Fibroblast of skin of left quadriceps (primary cell): Measurements from ENCODE around the gene ZNF716.
"Not testable (repeated sequence)": the region's sequence is repeated elsewhere in the genome, so short reads cannot be mapped to it uniquely, and the experiment has no call there.

Experiments used
- DNase-seq, 2 experiments: peaks; one replicate each; pipeline ENCODE4 v3.0.0-alpha.2; 2013; ENCODE audit warnings: low read depth in 2 of 2

ZNF716 gene

GRCh38 chr7:57425969-57426628 is 23.9 kb upstream of the ZNF716 start:
- DNase-seq, result no peak

- DNase-seq, result no peak
Observed at GRCh38 chr7:57426629-57427003, 23.4 kb upstream of the ZNF716 start.

GRCh38 chr7:57427146-57427545 is 22.8 kb upstream of the ZNF716 start:
- DNase-seq, result no peak

- no peak for DNase-seq
Observed at GRCh38 chr7:57427594-57427993, 22.4 kb upstream of the ZNF716 start.

GRCh38 chr7:57432583-57432982 is 17.4 kb upstream of the ZNF716 start:
- no peak for DNase-seq

- DNase-seq, result no peak
Observed at GRCh38 chr7:57437581-57437980, 12.4 kb upstream of the ZNF716 start.

GRCh38 chr7:57438244-57438643 is 11.7 kb upstream of the ZNF716 start:
- DNase-seq, result no peak

- DNase-seq, result no peak
Observed at GRCh38 chr7:57443567-57443966, 6.4 kb upstream of the ZNF716 start.

GRCh38 chr7:57469186-57469828 is 19.3 kb downstream of the ZNF716 start:
- DNase-seq, result not testable (repeated sequence)

GRCh38 chr7:57480304-57480703 is 30.3 kb downstream of the ZNF716 start:
- DNase-seq, result not testable (repeated sequence)

- DNase-seq, result not testable (repeated sequence)
Observed at GRCh38 chr7:57485022-57485421, 35.0 kb downstream of the ZNF716 start.

- DNase-seq, result no peak
Observed at GRCh38 chr7:57487957-57488356, 38.0 kb downstream of the ZNF716 start.

GRCh38 chr7:57495111-57495510 is 45.1 kb downstream of the ZNF716 start:
- not testable (repeated sequence) for DNase-seq

- no peak for DNase-seq
Observed at GRCh38 chr7:57496395-57496794, 46.4 kb downstream of the ZNF716 start.

GRCh38 chr7:57505176-57505575 is 55.2 kb downstream of the ZNF716 start:
- no peak for DNase-seq
